Measurements from ENCODE around the gene RBBP5. TPM values are rescaled to one million over a fixed set of nuclear protein-coding genes. Genes with fewer than 3 reads are reported as not detected.

The RBBP5 gene
- total RNA-seq, 4 donors from 2014 or later = 12.8 to 21.5 (median 19.0) TPM

GRCh38 chr1:205128050-205128449 is 6.3 kb upstream of the RBBP5 start:
- H3K36me3 ChIP-seq = no peaks in the 10 kb centered on the region
- WGBS = 91% methylated on average over 2 of the region's 2 CpGs
- H3K27ac ChIP-seq = no peak overlapping the region
- DNase-seq (ENCODE audit: low spot score in 2 of 2) = no peak
- no peaks in the 10 kb centered on the region for H3K9me3 ChIP-seq
- H3K4me1 ChIP-seq = no peaks in the 10 kb centered on the region
- no peaks in the 10 kb centered on the region for H3K27me3 ChIP-seq
- TF ChIP-seq POLR2A (IDR thresholded peaks at IDR 0.05) (no peak), POLR2AphosphoS5 (IDR thresholded peaks at IDR 0.05) (no peak), EP300 (IDR thresholded peaks at IDR 0.05) (no peak), CTCF (IDR thresholded peaks at IDR 0.05) (no peak)
- no peak overlapping the region for H3K4me3 ChIP-seq

- H3K4me3 ChIP-seq = no peak overlapping the region
- H3K27ac ChIP-seq = no peak overlapping the region
- no peaks in the 10 kb centered on the region for H3K36me3 ChIP-seq
- H3K4me1 ChIP-seq = peaks cover 4% of the 10 kb centered on the region
- H3K9me3 ChIP-seq = no peaks in the 10 kb centered on the region
- no peak for DNase-seq (ENCODE audit: low spot score in 2 of 2)
- TF ChIP-seq EP300 (IDR thresholded peaks at IDR 0.05) (no peak), POLR2AphosphoS5 (IDR thresholded peaks at IDR 0.05) (no peak), POLR2A (IDR thresholded peaks at IDR 0.05) (no peak), CTCF (IDR thresholded peaks at IDR 0.05) (no peak)
- H3K27me3 ChIP-seq = no peaks in the 10 kb centered on the region
- WGBS = 86% methylated on average over 3 of the region's 3 CpGs
These were observed 5.9 kb upstream of the RBBP5 start for GRCh38 chr1:205127646-205128045.

GRCh38 chr1:205124726-205125125 is 2.9 kb upstream of the RBBP5 start:
- no peak for DNase-seq (ENCODE audit: low spot score in 2 of 2)
- Histone ChIP-seq H3K27ac (no peak overlapping the region), H3K4me3 (no peak overlapping the region), H3K36me3 (no peaks in the 10 kb centered on the region), H3K4me1 (peaks cover 24% of the 10 kb centered on the region), H3K9me3 (no peaks in the 10 kb centered on the region), H3K27me3 (no peaks in the 10 kb centered on the region)
- TF ChIP-seq POLR2A (IDR thresholded peaks at IDR 0.05) (no peak), EP300 (IDR thresholded peaks at IDR 0.05) (no peak), CTCF (IDR thresholded peaks at IDR 0.05) (no peak), POLR2AphosphoS5 (IDR thresholded peaks at IDR 0.05) (no peak)
- 75% methylated on average over 7 of the region's 7 CpGs for WGBS

GRCh38 chr1:205122489-205122882 is 708 bp upstream of the RBBP5 start:
- Histone ChIP-seq H3K4me3 (peak overlapping the region; percentile 94), H3K36me3 (peaks cover 8% of the 10 kb centered on the region), H3K9me3 (no peaks in the 10 kb centered on the region), H3K27ac (peak overlapping the region; percentile 96), H3K27me3 (no peaks in the 10 kb centered on the region), H3K4me1 (peaks cover 32% of the 10 kb centered on the region)
- no peak for DNase-seq (ENCODE audit: low spot score in 2 of 2)
- 32% methylated on average over 9 of the region's 9 CpGs for WGBS
- TF ChIP-seq POLR2AphosphoS5 (IDR thresholded peaks at IDR 0.05) (no peak), CTCF (IDR thresholded peaks at IDR 0.05) (no peak), POLR2A (IDR thresholded peaks at IDR 0.05) (no peak), EP300 (IDR thresholded peaks at IDR 0.05) (no peak)

- 78% methylated on average over 2 of the region's 2 CpGs for WGBS
- peaks cover 23% of the 10 kb centered on the region for H3K36me3 ChIP-seq
These were observed 3.0 kb downstream of the RBBP5 start for GRCh38 chr1:205118752-205119151.

More at GRCh38 chr1:205118752-205119151, 3.0 kb downstream of the RBBP5 start:
- no peak for TF ChIP-seq POLR2AphosphoS5 (IDR thresholded peaks at IDR 0.05)
- no peak for TF ChIP-seq POLR2A (IDR thresholded peaks at IDR 0.05)
- no peak for TF ChIP-seq EP300 (IDR thresholded peaks at IDR 0.05)
- no peak for TF ChIP-seq CTCF (IDR thresholded peaks at IDR 0.05)
- no peaks in the 10 kb centered on the region for H3K9me3 ChIP-seq
- H3K4me1 ChIP-seq = peaks cover 32% of the 10 kb centered on the region
- no peak overlapping the region for H3K27ac ChIP-seq
- no peaks in the 10 kb centered on the region for H3K27me3 ChIP-seq
- DNase-seq (ENCODE audit: low spot score in 2 of 2) = no peak
- H3K4me3 ChIP-seq = no peak overlapping the region
